ENCODE data around the gene CERS5. TPM values are rescaled to one million over a fixed set of nuclear protein-coding genes. Genes with fewer than 3 reads are reported as not detected.

The CERS5 gene
- total and polyA plus RNA-seq, 10 of the 15 experiments (the other 5 are each of a cell fraction or from before 2014, with no cell fraction given): 6.8 to 50.1 (median 31.8) TPM

- CTCF ChIA-PET: interaction anchor here (0.7 to 18.0 kb wide), 42 partner anchors 8 to 285 kb away, joined by 3 to 257 read pairs (median 5); partner anchors contain the start of genes CERS5, COX14, GPD1 and LIMA1
- Histone ChIP-seq H3K4me3 (no peak overlapping the region), H3K9ac (ENCODE audit: control insufficient read depth, insufficient read depth, low read length) (no peak overlapping the region), H3K79me2 (ENCODE audit: control insufficient read depth, insufficient read depth, low read length) (no peaks in the 10 kb centered on the region), H2AFZ (ENCODE audit: control insufficient read depth, low read depth, low read length) (no peak overlapping the region), H3K4me1 (ENCODE audit: control insufficient read depth, insufficient read depth, low read length) (no peaks in the 10 kb centered on the region), H3K9me3 (replicated peaks; ENCODE audit: control insufficient read depth, insufficient read depth, low read length) (no peaks in the 10 kb centered on the region; the same call in 2 of the 3 replicates), H3K27ac (ENCODE audit: control insufficient read depth, insufficient read depth) (no peak overlapping the region), H3K27me3 (replicated peaks in 1 of 2; ENCODE audit: control insufficient read depth in 2 of 2, insufficient read depth in 2 of 2, low read length in 1 of 2) (no peaks in the 10 kb centered on the region), H3K4me2 (ENCODE audit: control insufficient read depth, insufficient read depth) (no peak overlapping the region), H4K20me1 (ENCODE audit: control insufficient read depth, insufficient read depth) (no peaks in the 10 kb centered on the region), H3K36me3 (ENCODE audit: control insufficient read depth in 2 of 2, insufficient read depth in 2 of 2, low read length in 1 of 2) (peaks cover 8 to 12% of the 10 kb centered on the region in 2 experiments; a peak in 3 of 4 replicates)
- WGBS (ENCODE audit: insufficient coverage, insufficient replicate concordance, low lambda C conversion rate, missing lambda C conversion rate): 71% methylated on average over 15 of the region's 16 CpGs
- RAD21 ChIA-PET (ENCODE audit: unreplicated experiment): interaction anchor here (0.7 to 2.4 kb wide), 18 partner anchors 8 to 156 kb away, joined by 3 to 29 read pairs (median 6); partner anchors contain the start of genes CERS5, COX14 and SMARCD1
- SMC1A ChIA-PET (ENCODE audit: uncharacterized antibody, unreplicated experiment): interaction anchor here (0.7 to 2.5 kb wide), 35 partner anchors 8 to 302 kb away, joined by 3 to 26 read pairs (median 4); partner anchors contain the start of genes CERS5, COX14, GPD1 and LIMA1
- in situ Hi-C loops (cut with MboI): loop anchor here (5.0 kb wide), 1 partner anchor 83 kb away; no protein-coding TSS in a partner anchor
- FAIRE-seq: peak; percentile 38
- peak; percentile 34; the same call in 1 of the 3 replicates for ATAC-seq
- intact Hi-C loops (cut with micrococcal nuclease; ENCODE audit: unreplicated experiment): loop anchor here (1.0 to 5.0 kb wide), 4 partner anchors 42 to 208 kb away; no protein-coding TSS in a partner anchor
- no peak for DNase-seq (ENCODE audit: low read depth, low spot score)
- POLR2A ChIA-PET: interaction anchor here (1.5 kb wide), 1 partner anchor 64 kb away, joined by 3 read pairs; no protein-coding TSS in a partner anchor
- BruUV-seq (replicated peaks): no TSS peak
- TF ChIP-seq TARDBP (IDR thresholded peaks at IDR 0.05; ENCODE audit: borderline replicate concordance) (no peak), E2F8 (IDR thresholded peaks at IDR 0.05; ENCODE audit: low read depth, partially characterized antibody) (no peak), SMC3 (IDR thresholded peaks at IDR 0.05; ENCODE audit: borderline replicate concordance, low read length) (peak; percentile 75), RAD21 (IDR thresholded peaks at IDR 0.05; ENCODE audit: insufficient read depth, low read depth, low read length) (peak; percentile 73), SMARCA5 (IDR thresholded peaks at IDR 0.05) (no peak), ETV6 (conservative IDR thresholded peaks at IDR 0.05 in 1 of 2, IDR thresholded peaks at IDR 0.05 in 1 of 2; ENCODE audit: borderline replicate concordance in 1 of 2, low read depth in 1 of 2) (no peak), NR2C1 (IDR thresholded peaks at IDR 0.05) (no peak)
- TF ChIP-seq, protein P1, sequence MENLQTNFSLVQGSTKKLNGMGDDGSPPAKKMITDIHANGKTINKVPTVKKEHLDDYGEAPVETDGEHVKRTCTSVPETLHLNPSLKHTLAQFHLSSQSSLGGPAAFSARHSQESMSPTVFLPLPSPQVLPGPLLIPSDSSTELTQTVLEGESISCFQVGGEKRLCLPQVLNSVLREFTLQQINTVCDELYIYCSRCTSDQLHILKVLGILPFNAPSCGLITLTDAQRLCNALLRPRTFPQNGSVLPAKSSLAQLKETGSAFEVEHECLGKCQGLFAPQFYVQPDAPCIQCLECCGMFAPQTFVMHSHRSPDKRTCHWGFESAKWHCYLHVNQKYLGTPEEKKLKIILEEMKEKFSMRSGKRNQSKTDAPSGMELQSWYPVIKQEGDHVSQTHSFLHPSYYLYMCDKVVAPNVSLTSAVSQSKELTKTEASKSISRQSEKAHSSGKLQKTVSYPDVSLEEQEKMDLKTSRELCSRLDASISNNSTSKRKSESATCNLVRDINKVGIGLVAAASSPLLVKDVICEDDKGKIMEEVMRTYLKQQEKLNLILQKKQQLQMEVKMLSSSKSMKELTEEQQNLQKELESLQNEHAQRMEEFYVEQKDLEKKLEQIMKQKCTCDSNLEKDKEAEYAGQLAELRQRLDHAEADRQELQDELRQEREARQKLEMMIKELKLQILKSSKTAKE (IDR thresholded peaks at IDR 0.05; ENCODE audit: low read depth, poor library complexity, severe bottlenecking): peak; percentile 58
- TF ChIP-seq, protein P2, sequence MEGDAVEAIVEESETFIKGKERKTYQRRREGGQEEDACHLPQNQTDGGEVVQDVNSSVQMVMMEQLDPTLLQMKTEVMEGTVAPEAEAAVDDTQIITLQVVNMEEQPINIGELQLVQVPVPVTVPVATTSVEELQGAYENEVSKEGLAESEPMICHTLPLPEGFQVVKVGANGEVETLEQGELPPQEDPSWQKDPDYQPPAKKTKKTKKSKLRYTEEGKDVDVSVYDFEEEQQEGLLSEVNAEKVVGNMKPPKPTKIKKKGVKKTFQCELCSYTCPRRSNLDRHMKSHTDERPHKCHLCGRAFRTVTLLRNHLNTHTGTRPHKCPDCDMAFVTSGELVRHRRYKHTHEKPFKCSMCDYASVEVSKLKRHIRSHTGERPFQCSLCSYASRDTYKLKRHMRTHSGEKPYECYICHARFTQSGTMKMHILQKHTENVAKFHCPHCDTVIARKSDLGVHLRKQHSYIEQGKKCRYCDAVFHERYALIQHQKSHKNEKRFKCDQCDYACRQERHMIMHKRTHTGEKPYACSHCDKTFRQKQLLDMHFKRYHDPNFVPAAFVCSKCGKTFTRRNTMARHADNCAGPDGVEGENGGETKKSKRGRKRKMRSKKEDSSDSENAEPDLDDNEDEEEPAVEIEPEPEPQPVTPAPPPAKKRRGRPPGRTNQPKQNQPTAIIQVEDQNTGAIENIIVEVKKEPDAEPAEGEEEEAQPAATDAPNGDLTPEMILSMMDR (IDR thresholded peaks at IDR 0.05 in 2 of 3, conservative IDR thresholded peaks at IDR 0.05 in 1 of 3; ENCODE audit: control insufficient read depth in 2 of 3, extremely low read depth in 1 of 3, insufficient read depth in 1 of 3, low read depth in 3 of 3, low read length in 3 of 3): peak; percentile 47 to 64 (median 53); a peak in 5 of 6 replicates
These were observed 8.0 kb upstream of the CERS5 start for GRCh38 chr12:50174971-50175715.
